WI38 (cell line): Measurements from ENCODE around the gene DGKQ.

Experiments used
- H3K4me3 ChIP-seq: 2 replicates; pipeline ENCODE4 v1.5.1; 2011; ENCODE audit warnings: low read depth, mild to moderate bottlenecking, control low read depth, low read length
- TF ChIP-seq, protein P1 (sequence below): IDR thresholded peaks from 2 replicates; pipeline ENCODE4 v1.5.1; 2012; ENCODE audit warnings: low read depth, mild to moderate bottlenecking, control low read depth, low read length

Gene DGKQ

DNA sequence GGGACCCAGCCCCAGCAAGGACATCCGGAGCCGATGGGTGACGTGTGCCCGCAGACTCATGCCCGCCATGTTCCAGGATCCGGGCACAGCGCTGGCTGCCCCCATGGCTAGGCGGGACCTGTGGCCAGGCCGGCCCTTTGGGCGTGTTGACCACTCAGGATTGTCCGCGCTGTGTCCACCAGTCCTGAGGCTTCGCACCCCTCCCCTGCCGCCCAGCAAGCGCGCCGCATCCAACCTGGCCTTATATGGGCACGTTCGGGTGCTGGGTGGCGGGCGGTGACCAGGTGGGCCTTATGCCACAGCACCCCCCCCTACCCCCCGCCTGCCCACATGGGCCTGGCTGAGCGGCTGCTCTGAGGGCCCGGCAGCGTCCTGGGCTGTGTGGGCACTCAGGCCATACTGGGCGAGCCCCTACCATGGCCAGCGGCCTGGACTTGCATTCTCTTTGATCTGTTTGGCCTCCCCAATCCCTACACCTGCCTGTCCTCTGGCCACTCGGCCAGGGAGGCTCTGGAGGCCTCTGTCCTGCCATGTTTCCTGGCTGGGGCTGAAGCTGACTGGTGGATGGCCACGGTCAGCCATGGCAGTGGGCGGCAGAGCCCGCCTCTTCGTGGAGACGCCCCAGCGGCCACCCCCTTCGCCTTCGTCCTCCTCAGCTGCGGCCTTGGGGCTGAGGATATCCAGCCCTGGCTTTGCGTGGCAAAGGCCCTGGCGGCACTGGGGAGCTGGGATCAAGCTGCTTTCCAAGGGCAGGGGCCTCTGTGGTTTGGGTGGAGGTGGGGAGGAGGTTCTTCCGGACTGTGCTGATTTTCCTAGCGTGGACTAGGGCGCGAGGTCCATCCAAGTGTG is 40.1 kb upstream of the DGKQ start:
- H3K4me3 ChIP-seq: no peak overlapping the region
- TF ChIP-seq, protein P1, sequence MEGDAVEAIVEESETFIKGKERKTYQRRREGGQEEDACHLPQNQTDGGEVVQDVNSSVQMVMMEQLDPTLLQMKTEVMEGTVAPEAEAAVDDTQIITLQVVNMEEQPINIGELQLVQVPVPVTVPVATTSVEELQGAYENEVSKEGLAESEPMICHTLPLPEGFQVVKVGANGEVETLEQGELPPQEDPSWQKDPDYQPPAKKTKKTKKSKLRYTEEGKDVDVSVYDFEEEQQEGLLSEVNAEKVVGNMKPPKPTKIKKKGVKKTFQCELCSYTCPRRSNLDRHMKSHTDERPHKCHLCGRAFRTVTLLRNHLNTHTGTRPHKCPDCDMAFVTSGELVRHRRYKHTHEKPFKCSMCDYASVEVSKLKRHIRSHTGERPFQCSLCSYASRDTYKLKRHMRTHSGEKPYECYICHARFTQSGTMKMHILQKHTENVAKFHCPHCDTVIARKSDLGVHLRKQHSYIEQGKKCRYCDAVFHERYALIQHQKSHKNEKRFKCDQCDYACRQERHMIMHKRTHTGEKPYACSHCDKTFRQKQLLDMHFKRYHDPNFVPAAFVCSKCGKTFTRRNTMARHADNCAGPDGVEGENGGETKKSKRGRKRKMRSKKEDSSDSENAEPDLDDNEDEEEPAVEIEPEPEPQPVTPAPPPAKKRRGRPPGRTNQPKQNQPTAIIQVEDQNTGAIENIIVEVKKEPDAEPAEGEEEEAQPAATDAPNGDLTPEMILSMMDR: no peak

DNA sequence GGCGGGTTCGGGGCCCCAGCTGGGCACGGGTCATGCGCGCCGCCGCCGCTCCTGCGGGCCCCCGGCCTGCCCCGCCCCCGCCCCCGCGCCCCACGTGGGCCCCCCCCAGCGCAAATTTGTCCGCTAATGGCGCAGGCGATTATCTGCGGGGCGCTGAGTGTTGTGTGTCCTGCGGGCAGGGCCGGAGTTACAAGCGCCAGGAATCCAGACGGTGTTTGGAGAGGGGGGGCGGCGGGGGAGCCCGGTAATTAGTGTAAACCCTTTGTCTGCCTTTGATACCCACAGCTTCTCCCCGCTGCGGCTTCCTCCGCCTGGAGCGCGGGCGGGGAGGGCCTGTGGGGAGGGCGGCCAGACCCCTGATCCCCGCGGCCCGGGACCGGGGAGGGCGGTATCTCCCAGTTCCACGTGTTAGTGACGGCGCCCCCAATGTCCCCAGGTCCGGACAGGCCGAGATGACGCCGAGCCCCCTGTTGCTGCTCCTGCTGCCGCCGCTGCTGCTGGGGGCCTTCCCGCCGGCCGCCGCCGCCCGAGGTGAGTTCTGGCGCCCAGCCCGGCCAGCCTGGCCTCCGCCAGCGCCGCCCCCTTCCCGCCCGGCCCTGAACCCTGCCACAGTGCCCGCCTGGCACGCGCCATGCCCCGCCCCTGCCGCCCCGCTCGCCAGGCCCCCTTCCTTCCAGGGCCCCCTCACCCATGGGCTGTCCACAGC is 38.8 kb upstream of the DGKQ start:
- H3K4me3 ChIP-seq: peak overlapping the region; percentile 61
- TF ChIP-seq, protein P1: no peak

DNA sequence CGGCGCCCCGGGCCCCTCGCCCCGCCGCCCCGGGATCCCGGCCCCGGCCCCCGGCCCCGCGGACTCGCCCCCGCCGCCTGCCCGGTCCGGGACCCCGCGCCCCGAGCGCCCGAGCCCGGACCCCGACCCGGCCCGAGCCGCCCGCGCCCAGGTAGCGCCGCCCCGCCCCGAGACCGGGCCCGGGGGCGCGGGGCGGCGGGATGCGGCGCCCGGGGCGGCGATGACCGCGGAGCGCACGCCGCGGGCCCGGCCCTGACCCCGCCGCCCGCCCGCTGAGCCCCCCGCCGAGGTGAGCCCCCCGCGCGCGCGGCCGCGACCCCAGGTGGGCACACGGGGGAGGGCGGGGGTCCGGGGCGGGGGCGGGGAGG is 38.3 kb upstream of the DGKQ start:
- H3K4me3 ChIP-seq: no peak overlapping the region
- TF ChIP-seq, protein P1: no peak

DNA sequence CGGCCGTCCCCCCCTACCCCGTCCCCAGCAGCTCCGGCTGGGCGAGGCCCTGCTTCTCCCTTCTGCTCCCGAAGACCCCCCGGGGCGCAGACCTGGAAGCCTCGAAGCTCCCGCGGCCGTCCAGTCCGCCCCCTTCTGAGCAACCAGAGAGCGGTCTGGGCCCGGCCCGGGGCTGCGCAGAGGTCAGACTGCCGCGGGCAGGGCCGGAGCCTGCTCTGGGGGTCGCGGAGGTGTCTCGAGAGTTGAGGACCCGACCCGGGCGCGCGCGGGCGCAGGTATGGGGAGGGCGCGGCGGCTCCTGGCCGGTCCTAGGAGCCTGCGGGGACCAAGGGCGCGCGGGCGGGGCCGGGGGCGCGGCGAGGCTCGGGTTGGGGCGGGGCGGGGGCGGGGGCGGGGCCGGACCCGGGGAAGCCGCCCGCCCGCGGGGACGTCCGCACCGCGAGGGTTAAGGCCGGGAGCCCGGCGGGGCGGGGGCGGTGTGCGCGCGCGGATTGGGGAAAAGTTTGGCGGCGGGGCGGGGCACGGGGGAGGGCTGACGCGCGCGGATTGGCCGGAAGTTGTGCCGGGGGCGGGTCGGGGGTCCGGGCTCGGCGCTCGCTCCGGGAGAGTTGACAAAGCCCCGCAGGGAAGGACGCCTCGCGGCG is 37.8 kb upstream of the DGKQ start, which contains the start of gene FGFRL1:
FGFRL1 (plus strand) TSS at position 605 of the 644 bp plus-strand sequence. CDS start 860 bp downstream, outside the sequence.
- peak within 1 kb of the TSS; percentile 61 for H3K4me3 ChIP-seq
- TF ChIP-seq, protein P1: no peak

DNA sequence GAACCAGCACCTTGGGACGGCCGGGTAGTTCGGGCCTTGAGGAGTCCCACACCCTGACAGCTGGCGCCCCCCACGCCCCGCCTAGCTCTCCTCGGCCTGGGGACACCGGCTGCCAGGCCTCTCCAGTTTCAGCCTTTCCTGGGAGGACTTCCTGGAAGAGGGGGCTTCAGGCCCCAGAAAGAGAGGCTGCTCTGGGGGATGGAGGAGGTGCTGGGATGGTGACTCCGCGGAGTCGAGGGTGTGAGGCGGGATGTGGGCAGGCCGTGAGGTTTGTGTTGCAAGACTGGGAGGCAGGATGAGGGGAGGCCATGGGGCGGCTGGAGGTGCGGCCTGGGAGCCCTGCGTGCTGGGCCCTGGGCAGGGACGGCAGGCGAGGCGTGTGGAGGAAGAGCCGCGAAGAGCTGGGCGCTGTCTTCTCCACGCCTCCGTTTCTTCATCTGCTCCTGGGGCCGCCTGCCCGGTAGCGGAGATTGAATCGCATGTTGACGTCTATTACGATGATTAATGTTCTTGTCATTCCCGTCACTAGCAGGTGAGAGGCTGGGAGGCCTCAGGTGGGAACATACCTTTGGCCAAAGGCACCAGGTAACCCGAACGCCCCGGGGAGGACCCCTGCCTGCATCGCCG is 37.1 kb upstream of the DGKQ start:
- TF ChIP-seq, protein P1: no peak
- H3K4me3 ChIP-seq: peak overlapping the region; percentile 51; the same call in 1 of the 2 replicates

DNA sequence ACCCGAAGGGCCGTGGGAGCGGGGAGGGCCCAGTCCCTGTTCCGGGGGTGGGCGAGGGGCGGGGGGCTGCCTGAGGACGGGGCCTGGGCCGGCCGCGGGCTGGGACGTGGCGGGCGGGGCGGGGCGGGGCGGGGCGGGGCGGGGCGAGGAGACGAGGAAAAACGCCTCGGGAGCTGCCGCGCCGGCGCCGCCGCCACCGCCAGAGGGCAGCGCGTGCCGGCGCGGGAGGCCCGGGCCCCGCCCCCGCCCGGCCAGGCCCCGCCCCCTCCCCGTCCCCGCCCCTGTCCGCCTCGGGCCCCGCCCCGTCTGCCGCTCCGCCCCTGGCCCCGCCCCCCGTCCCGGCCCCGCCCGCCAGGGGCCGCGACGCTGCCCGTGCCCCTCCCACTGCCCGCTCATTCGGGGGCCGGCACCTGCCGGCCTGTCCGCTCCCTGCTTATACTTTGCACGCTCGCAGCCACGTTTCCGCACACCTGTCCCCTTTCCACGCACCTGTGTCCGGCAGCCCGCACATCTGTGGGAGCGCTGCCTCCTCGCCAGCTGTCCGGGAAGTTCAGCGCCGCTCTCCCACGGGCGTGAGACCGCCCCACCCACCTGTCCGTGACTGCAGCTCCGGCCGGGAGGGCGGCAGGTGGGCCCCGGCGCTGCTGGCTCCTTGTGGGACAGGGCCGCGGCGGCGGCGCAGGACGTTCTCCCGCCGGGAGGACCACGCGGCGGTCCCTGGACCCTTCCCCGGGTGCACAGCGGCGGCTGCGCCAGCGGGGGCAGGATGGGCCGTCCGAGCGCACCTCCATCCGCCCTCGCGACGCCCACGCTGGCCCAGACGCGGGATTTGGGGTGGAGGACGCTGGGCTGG is 36.4 kb upstream of the DGKQ start:
- TF ChIP-seq, protein P1: no peak
- peak overlapping the region; percentile 65 for H3K4me3 ChIP-seq
